OCI-LY3 (cell line): ENCODE results near the gene SOX1.

ENCODE experiments used
- H2AFZ ChIP-seq: fragments of 200-600, 300-600 bp; shearing (Covaris generic); 2 replicates; pipeline ENCODE4 v1.6.0; 2014; ENCODE audit warnings: antibody characterized with exemption, low read depth, low read length
- H3K27ac ChIP-seq: fragments of 200-600, 300-600 bp; sonication (generic); 2 replicates; pipeline ENCODE4 v1.5.1; 2014; ENCODE audit warnings: mild to moderate bottlenecking, low read length, moderate library complexity, mixed read lengths
- H3K27me3 ChIP-seq: fragments of 200-600, 300-600 bp; sonication (generic); 2 replicates; pipeline ENCODE4 v1.6.1; 2014; ENCODE audit warnings: low read depth, low read length, mixed read lengths
- H3K36me3 ChIP-seq: fragments of 200-600, 300-600 bp; sonication (generic); replicated peaks from 2 replicates; pipeline ENCODE3; 2014; ENCODE audit warnings: low read depth, low read length, mixed read lengths
- H3K4me1 ChIP-seq: fragments of 300-600, 200-600 bp; sonication (generic); 2 replicates; pipeline ENCODE4 v1.6.1; 2014; ENCODE audit warnings: low read length, mixed read lengths
- H3K4me2 ChIP-seq: fragments of 200-600, 300-600 bp; sonication (generic); 2 replicates; pipeline ENCODE4 v1.6.1; 2014; ENCODE audit warnings: low read length, mixed read lengths
- H3K4me3 ChIP-seq: fragments of 300-600, 200-600 bp; sonication (generic); 2 replicates; pipeline ENCODE4 v1.5.1; 2014; ENCODE audit warnings: antibody characterized with exemption, mild to moderate bottlenecking, low read length, moderate library complexity
- H3K79me2 ChIP-seq: fragments of 300-600, 200-600 bp; shearing (Covaris generic); 2 replicates; pipeline ENCODE4 v1.6.1; 2014; ENCODE audit warnings: mild to moderate bottlenecking, low read length, mixed read lengths
- H3K9ac ChIP-seq: fragments of 300-600, 200-600 bp; shearing (Covaris generic); 2 replicates; pipeline ENCODE4 v1.6.0; 2014; ENCODE audit warnings: mild to moderate bottlenecking, low read length, moderate library complexity
- H3K9me3 ChIP-seq: fragments of 200-600, 300-600 bp; shearing (Covaris generic); 2 replicates; pipeline ENCODE4 v1.6.1; 2014; ENCODE audit warnings: low read length, mixed read lengths; ENCODE audit not compliant: insufficient read depth
- H4K20me1 ChIP-seq: fragments of 200-600, 300-600 bp; sonication (generic); 2 replicates; pipeline ENCODE4 v1.6.1; 2016; ENCODE audit warnings: low read length, mixed read lengths; ENCODE audit not compliant: insufficient read depth
- CTCF ChIP-seq: fragments of 200-600, 300-600 bp; sonication (generic); IDR thresholded peaks from 2 replicates; pipeline ENCODE4 v1.5.1; 2014; ENCODE audit warnings: antibody characterized with exemption, low read length, low read depth
- EZH2phosphoT487 ChIP-seq: fragments of 200-600 bp; shearing (Covaris generic); IDR thresholded peaks from 2 replicates; pipeline ENCODE4 v1.6.1; 2018; ENCODE audit warnings: antibody characterized with exemption, mixed run types, low read depth

Gene SOX1

GRCh38 chr13:112095354-112095753 is 28.4 kb downstream of the SOX1 start:
- no peak overlapping the region for H3K4me3 ChIP-seq
- H3K27me3 ChIP-seq, result no peaks in the 10 kb centered on the region
- no peak overlapping the region for H3K27ac ChIP-seq
- H3K4me2 ChIP-seq, result no peak overlapping the region
- H3K79me2 ChIP-seq, result no peaks in the 10 kb centered on the region
- H2AFZ ChIP-seq, result no peak overlapping the region
- H3K9ac ChIP-seq, result no peak overlapping the region
- peaks cover 3% of the 10 kb centered on the region; the same call in 1 of the 2 replicates for H3K9me3 ChIP-seq
- TF ChIP-seq CTCF (no peak), EZH2phosphoT487 (no peak)
- no peaks in the 10 kb centered on the region for H3K4me1 ChIP-seq
- H4K20me1 ChIP-seq, result no peaks in the 10 kb centered on the region
- no peaks in the 10 kb centered on the region for H3K36me3 ChIP-seq

- H3K4me2 ChIP-seq, result no peak overlapping the region
- H3K9ac ChIP-seq, result no peak overlapping the region
- H3K4me1 ChIP-seq, result no peaks in the 10 kb centered on the region
- H3K27me3 ChIP-seq, result no peaks in the 10 kb centered on the region
- H3K79me2 ChIP-seq, result no peaks in the 10 kb centered on the region
- no peak for TF ChIP-seq EZH2phosphoT487
- TF ChIP-seq CTCF, result no peak
- H3K36me3 ChIP-seq, result no peaks in the 10 kb centered on the region
- H4K20me1 ChIP-seq, result no peaks in the 10 kb centered on the region
- no peak overlapping the region for H2AFZ ChIP-seq
- no peak overlapping the region for H3K27ac ChIP-seq
- H3K4me3 ChIP-seq, result no peak overlapping the region
- peaks cover 3% of the 10 kb centered on the region; the same call in 1 of the 2 replicates for H3K9me3 ChIP-seq
Measured at GRCh38 chr13:112096959-112097358, 30.0 kb downstream of the SOX1 start.

GRCh38 chr13:112097770-112098169 is 30.8 kb downstream of the SOX1 start:
- H2AFZ ChIP-seq, result no peak overlapping the region
- H3K9ac ChIP-seq, result no peak overlapping the region
- H4K20me1 ChIP-seq, result no peaks in the 10 kb centered on the region
- H3K4me2 ChIP-seq, result no peak overlapping the region
- no peaks in the 10 kb centered on the region for H3K27me3 ChIP-seq
- TF ChIP-seq EZH2phosphoT487 (no peak), CTCF (no peak)
- no peak overlapping the region for H3K4me3 ChIP-seq
- peaks cover 3% of the 10 kb centered on the region; the same call in 1 of the 2 replicates for H3K9me3 ChIP-seq
- H3K36me3 ChIP-seq, result no peaks in the 10 kb centered on the region
- H3K4me1 ChIP-seq, result no peaks in the 10 kb centered on the region
- H3K27ac ChIP-seq, result no peak overlapping the region
- no peaks in the 10 kb centered on the region for H3K79me2 ChIP-seq

- H3K79me2 ChIP-seq, result no peaks in the 10 kb centered on the region
- no peak overlapping the region for H3K4me2 ChIP-seq
- TF ChIP-seq CTCF (no peak), EZH2phosphoT487 (no peak)
- H3K9me3 ChIP-seq, result peaks cover 3% of the 10 kb centered on the region; the same call in 1 of the 2 replicates
- no peaks in the 10 kb centered on the region for H3K27me3 ChIP-seq
- H3K36me3 ChIP-seq, result no peaks in the 10 kb centered on the region
- no peak overlapping the region for H3K4me3 ChIP-seq
- H3K27ac ChIP-seq, result no peak overlapping the region
- H3K9ac ChIP-seq, result no peak overlapping the region
- H4K20me1 ChIP-seq, result no peaks in the 10 kb centered on the region
- no peak overlapping the region for H2AFZ ChIP-seq
- H3K4me1 ChIP-seq, result no peaks in the 10 kb centered on the region
Measured at GRCh38 chr13:112098699-112099098, 31.8 kb downstream of the SOX1 start.
